Measurements from ENCODE around the gene NDUFB2. TPM values are rescaled to one million over a fixed set of nuclear protein-coding genes. Genes with fewer than 3 reads are reported as not detected.

NDUFB2 gene
- total and polyA plus RNA-seq, 2 donors (not counting 3 experiments of a cell fraction or from before 2014, with no cell fraction given), result 197 to 1,075 TPM

GRCh38 chr7:140673063-140673773, 23.3 kb upstream of the NDUFB2 start:
- Histone ChIP-seq H3K4me3 (replicated peaks in 1 of 3; ENCODE audit: insufficient read depth in 1 of 3, low read depth in 1 of 3, low read length in 3 of 3) (peak overlapping the region; percentile 22 to 76 (median 45)), H3K4me2 (ENCODE audit: insufficient read depth, low read length) (peak overlapping the region; percentile 16), H3K9me1 (replicated peaks; ENCODE audit: control insufficient read depth, extremely low read depth, insufficient read depth, low read length) (no peaks in the 10 kb centered on the region), H3K4me1 (ENCODE audit: control insufficient read depth, extremely low read depth, insufficient read depth, low read length) (peaks cover 8% of the 10 kb centered on the region), H3K9me3 (replicated peaks; ENCODE audit: control insufficient read depth, insufficient read depth, low read length) (no peaks in the 10 kb centered on the region), H3K79me2 (ENCODE audit: control insufficient read depth, insufficient read depth, low read length) (no peaks in the 10 kb centered on the region), H4K20me1 (replicated peaks; ENCODE audit: control insufficient read depth, extremely low read depth, insufficient read depth, low read length) (no peaks in the 10 kb centered on the region), H2AFZ (ENCODE audit: low read depth, low read length) (peak overlapping the region; percentile 70), H3K36me3 (ENCODE audit: control insufficient read depth in 2 of 2, extremely low read depth in 1 of 2, insufficient read depth in 2 of 2, low read length in 2 of 2) (no peaks in the 10 kb centered on the region), H3K27me3 (ENCODE audit: control insufficient read depth in 2 of 2, insufficient read depth in 2 of 2, low read length in 2 of 2) (peaks cover 0 to 3% of the 10 kb centered on the region in 2 experiments), H3K9ac (replicated peaks; ENCODE audit: extremely low read depth, insufficient read depth, low read length) (peak overlapping the region; percentile 5), H3K27ac (ENCODE audit: insufficient read depth, low read depth, low read length) (no peak overlapping the region)
- dilution Hi-C loops (cut with MboI; ENCODE audit: extremely low pct_ligation_motif_present, low sequenced_read_pairs) (no loop called here), intact Hi-C loops (cut with micrococcal nuclease) (loop anchor here (5.0 to 10.0 kb wide), 2 partner anchors 859 to 982 kb away; no protein-coding TSS in a partner anchor)
- no peak for FAIRE-seq
- DNase-seq (ENCODE audit: low read depth, low spot score), result peak; percentile 28
- POLR2A ChIA-PET, result no interaction called here
- TF ChIP-seq JUN (IDR thresholded peaks at IDR 0.05; ENCODE audit: borderline replicate concordance, insufficient read depth, insufficient read length, low read depth) (no peak), FOS (IDR thresholded peaks at IDR 0.05; ENCODE audit: borderline replicate concordance, insufficient read depth, low read length) (no peak), CTCF (IDR thresholded peaks at IDR 0.05; ENCODE audit: extremely low read depth in 1 of 2, insufficient read depth in 1 of 2, low read depth in 1 of 2, low read length in 2 of 2) (no peak), POLR2AphosphoS5 (IDR thresholded peaks at IDR 0.05; ENCODE audit: insufficient read depth, low read depth, low read length) (no peak), EZH2 (IDR thresholded peaks at IDR 0.05; ENCODE audit: borderline replicate concordance, low read depth, low read length, severe bottlenecking) (no peak), POLR2A (IDR thresholded peaks at IDR 0.05; ENCODE audit: low read depth, low read length) (no peak)
- CTCF ChIA-PET, result interaction anchor here (1.0 to 3.7 kb wide), 4 partner anchors 20 to 339 kb away, joined by 3 to 19 read pairs (median 11); no protein-coding TSS in a partner anchor
- TSS peak; percentile 30 for BruUV-seq (replicated peaks)
